ENCODE results near the gene USP38.

Gene USP38

GRCh38 chr4:143240939-143241679 lies 56.4 kb downstream of the USP38 start:
- TF ChIP-seq CTCF (IDR thresholded peaks at IDR 0.05; ENCODE audit: low read depth, low read length) = no peak

GRCh38 chr4:143241892-143242291 lies 57.2 kb downstream of the USP38 start:
- TF ChIP-seq CTCF (IDR thresholded peaks at IDR 0.05; ENCODE audit: low read depth, low read length) = no peak
- H3K4me3 ChIP-seq (ENCODE audit: low read depth, low read length) = no peak overlapping the region

More at GRCh38 chr4:143240939-143241679, 56.4 kb downstream of the USP38 start:
- no peak overlapping the region for H3K4me3 ChIP-seq (ENCODE audit: low read depth, low read length)

DNA sequence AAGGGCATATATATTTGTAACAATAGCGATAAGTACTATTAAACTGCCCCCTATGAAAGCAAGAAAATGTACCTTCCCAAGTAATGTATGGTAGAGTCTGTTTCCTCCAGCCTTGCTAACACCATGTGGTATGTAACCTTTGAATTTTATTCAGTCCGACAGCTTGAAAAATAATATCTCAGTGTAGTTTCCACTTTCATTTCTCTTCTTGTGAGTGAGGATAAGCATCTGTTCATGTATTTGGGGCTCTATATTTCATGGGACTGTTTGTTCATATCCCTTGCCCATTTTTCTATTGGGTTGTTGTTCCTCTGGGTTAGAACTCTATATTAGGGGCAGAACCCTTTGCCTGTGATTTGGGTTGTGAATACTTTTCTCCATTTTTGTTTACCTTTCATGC lies 58.3 kb downstream of the USP38 start:
- TF ChIP-seq CTCF (IDR thresholded peaks at IDR 0.05; ENCODE audit: low read depth, low read length) = no peak
- no peak overlapping the region for H3K4me3 ChIP-seq (ENCODE audit: low read depth, low read length)

DNA sequence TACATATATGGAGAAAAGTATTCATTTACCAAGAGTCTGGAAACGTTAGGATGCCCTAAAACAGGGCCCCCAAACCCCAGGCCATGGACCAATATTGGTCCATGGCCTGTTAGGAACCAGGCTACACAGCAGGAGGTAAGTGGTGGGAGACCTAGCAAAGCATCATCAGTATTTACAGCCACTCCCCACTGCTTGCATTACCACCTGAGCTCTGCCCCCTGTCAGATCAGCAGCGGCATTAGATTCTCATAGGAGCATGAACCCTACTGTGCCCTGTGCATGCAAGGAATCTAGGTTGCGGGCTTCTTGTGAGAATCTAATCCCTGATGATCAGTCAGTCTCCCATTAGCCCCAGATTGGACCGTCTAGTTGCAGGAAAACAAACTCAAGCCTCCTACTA lies 62.3 kb downstream of the USP38 start:
- no peak for TF ChIP-seq CTCF (IDR thresholded peaks at IDR 0.05; ENCODE audit: low read depth, low read length)
- no peak overlapping the region for H3K4me3 ChIP-seq (ENCODE audit: low read depth, low read length)

- no peak for TF ChIP-seq CTCF (IDR thresholded peaks at IDR 0.05; ENCODE audit: low read depth, low read length)
- H3K4me3 ChIP-seq (ENCODE audit: low read depth, low read length) = no peak overlapping the region
Measured at GRCh38 chr4:143247866-143248265, 63.1 kb downstream of the USP38 start.

- no peak overlapping the region for H3K4me3 ChIP-seq (ENCODE audit: low read depth, low read length)
- TF ChIP-seq CTCF (IDR thresholded peaks at IDR 0.05; ENCODE audit: low read depth, low read length) = no peak
Measured at GRCh38 chr4:143248827-143249226, 64.1 kb downstream of the USP38 start.

- no peak for TF ChIP-seq CTCF (IDR thresholded peaks at IDR 0.05; ENCODE audit: low read depth, low read length)
Measured at GRCh38 chr4:143250617-143251016, 65.9 kb downstream of the USP38 start.

More at GRCh38 chr4:143250617-143251016, 65.9 kb downstream of the USP38 start:
- H3K4me3 ChIP-seq (ENCODE audit: low read depth, low read length) = no peak overlapping the region

All from WI38 (cell line).